ENCODE data around the gene STX18.
"Not testable (repeated sequence)": the region's sequence is repeated elsewhere in the genome, so short reads cannot be mapped to it uniquely, and the experiment has no call there.

The STX18 gene

GRCh38 chr4:4558881-4559280, 17.0 kb upstream of the STX18 start:
- no peak for FAIRE-seq
- no peak for DNase-seq (ENCODE audit: insufficient read length, low spot score)

GRCh38 chr4:4555916-4556315, 14.1 kb upstream of the STX18 start:
- DNase-seq (ENCODE audit: insufficient read length, low spot score) = peak; percentile 70
- peak; percentile 89 for FAIRE-seq

GRCh38 chr4:4554234-4554633, 12.4 kb upstream of the STX18 start:
- FAIRE-seq = no peak
- no peak for DNase-seq (ENCODE audit: insufficient read length, low spot score)

GRCh38 chr4:4552042-4552441, 10.2 kb upstream of the STX18 start:
- not testable (repeated sequence) for DNase-seq (ENCODE audit: insufficient read length, low spot score); FAIRE-seq

DNA sequence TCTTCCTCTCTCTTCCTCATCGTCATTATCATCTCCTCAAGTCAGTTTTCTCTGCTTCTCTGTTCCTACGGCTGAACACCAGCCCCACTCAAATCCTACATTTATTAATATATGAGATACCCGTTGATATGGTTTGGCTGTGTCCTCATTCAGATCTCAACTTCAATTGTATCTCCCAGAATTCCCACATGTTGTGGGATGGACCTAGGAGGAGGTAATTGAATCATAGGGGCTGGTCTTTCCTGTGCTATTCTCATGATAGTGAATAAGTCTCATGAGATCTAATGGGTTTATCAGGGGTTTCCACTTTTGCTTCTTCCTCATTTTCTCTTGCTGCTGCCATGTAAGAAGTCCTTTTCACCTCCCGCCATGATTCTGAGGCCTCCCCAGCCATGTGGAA, 8.3 kb upstream of the STX18 start:
- not testable (repeated sequence) for FAIRE-seq; DNase-seq (ENCODE audit: insufficient read length, low spot score)

GRCh38 chr4:4549534-4549933, 7.7 kb upstream of the STX18 start:
- DNase-seq (ENCODE audit: insufficient read length, low spot score) (no peak), FAIRE-seq (no peak)

DNA sequence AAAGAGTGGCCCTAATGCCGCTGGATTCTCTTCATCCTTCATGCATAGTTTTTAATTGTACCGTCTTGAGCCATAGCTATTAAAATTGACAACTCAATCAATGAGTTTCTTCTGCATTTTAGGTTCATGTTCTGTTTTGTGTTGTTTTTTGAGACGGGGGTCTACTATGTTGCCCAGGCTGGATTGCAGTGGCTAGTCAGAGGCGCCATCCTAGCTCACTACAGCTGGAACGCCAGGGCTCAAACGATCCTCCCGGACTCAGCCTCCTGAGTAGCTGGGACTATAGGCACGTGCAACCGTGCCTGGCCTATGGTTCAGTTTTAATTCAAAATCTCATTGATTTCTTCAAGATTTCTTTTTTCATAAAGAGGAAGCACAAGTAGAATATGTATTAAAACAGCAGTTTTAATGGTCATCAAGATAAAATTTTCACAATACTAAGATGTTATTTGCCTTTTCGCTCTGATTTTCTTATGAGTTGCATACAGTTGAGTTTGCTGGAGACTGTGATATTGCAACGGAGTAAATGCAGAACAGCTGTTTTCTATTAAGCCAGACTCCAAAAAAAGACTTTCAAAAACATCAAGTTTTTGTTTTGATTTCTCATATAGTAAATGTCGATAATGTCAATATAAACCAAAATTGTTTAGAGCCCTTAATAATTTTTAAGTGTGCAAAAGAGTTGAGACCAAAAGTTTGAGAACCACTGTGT, 1.1 kb upstream of the STX18 start:
- no peak for DNase-seq (ENCODE audit: insufficient read length, low spot score)
- no peak for FAIRE-seq

DNA sequence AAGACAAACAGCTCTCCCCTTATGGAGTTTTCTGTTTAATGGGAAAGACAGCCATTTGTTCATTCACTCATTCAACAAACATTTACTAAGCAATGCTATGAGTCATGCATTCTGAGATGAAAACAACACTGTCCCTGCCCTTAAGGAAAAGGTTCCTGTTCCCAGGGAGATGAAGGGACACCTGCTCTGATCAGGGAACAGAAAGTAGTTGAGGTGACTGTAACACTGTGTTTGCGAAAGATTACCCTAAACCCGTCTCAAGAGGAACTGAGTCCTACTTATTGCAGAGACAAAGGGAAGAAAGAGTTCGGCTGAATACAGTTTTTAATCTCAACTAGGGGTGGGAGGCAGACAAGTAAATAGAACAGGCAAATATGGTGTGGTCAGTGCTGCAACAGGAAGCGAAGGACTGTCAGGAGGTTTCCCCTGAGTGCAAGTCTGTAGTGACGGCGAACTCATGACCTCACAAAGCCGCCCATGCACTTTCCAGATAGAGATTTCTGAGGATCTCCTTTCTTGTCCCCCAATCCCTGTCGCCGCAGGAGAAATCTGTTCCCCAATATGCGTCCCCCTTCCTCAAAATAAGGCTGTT, 712 bp downstream of the STX18 start:
- no peak for FAIRE-seq

GRCh38 chr4:4539481-4539880, 2.4 kb downstream of the STX18 start:
- DNase-seq (ENCODE audit: insufficient read length, low spot score) (no peak), FAIRE-seq (no peak)

More for the DNA sequence above, 712 bp downstream of the STX18 start:
- peak; percentile 29 for DNase-seq (ENCODE audit: insufficient read length, low spot score)

DNA sequence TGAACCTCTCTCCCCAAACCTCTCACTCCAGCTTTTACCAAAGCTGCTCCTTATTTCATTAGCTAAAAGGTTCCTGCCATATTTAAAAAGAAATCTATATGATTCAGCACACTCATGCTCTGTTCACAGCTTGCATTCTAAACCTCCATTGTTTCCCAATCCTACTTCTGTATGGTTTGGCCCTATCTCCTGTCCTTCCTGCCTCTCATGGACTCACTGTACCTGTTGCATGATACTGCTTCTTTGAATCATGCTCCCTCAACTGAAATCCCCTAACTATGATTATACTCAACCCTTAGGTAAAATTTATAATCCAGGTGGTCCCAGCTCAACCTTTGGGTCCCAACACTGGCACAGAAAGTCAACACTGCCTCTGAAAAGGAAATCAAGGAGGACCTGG, 6.3 kb downstream of the STX18 start:
- FAIRE-seq (no peak), DNase-seq (ENCODE audit: insufficient read length, low spot score) (no peak)

- FAIRE-seq (no peak), DNase-seq (ENCODE audit: insufficient read length, low spot score) (no peak)
These were observed 7.2 kb downstream of the STX18 start for GRCh38 chr4:4534515-4535145.

DNA sequence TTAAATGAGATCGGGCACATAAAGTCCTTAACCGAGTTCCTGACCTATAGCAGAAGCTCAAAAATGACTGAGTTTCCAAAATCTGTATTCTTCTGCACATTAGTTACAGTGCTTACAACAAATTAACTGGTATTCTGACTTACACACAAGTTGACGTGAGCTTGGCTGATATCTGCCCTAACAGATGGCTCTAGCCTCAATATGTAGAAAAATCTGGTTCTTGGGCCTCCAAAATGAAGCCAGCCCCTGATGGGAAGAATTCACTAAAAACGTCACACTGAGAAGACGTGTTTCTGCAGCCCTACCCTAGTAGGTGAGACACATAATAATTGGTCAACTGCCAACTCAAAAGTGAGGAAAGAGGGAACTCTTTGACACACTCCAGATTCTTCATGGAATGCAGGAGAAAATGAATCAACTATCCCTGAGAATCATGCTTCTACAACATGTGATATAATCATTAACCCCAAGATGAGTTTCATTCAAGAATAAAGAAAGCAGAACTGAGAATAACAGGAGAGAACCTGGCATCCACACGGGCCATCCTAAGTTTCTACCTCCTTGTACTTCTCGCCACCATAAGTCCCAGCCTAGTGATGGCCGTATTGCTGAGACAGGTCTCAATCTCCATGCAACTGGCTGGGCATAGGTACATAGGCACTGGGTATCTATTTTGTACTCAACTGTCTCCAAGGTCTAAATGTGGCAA, 8.2 kb downstream of the STX18 start:
- no peak for FAIRE-seq
- DNase-seq (ENCODE audit: insufficient read length, low spot score) = no peak

DNA sequence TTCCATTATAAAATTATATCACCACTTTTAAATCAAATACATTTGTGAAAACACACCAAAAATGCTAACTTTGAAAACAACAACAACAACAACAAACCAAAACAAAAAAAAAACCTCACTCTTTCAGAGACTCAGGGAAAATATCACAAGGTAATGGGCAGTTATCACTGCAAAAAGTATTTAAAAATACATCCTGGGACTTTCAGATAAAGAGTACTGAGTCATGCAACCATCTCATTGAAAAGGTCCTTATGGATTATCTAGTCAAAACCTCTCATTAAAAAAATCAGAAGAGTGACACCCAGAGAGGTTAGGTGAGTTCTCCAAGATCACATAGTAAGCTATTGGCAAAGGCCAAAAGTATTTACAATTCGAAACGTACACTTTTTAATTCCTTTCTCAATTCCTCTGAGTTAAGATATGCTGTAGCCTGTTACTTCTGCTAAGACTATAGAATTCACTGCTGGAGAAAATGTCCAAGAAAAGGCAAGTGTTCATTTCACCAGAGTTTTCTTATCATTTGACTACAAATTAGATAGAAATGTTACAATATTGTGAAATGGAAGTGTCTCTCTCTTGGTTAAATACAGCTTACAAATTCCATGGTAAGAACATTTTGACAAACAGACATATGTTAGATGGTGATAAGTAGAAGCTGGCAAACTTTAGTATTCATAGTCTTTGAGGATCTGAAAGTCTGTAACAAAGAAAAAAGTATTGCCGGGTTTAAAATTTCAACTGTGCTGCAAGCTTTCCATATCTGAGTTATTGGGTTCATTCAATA, 9.3 kb downstream of the STX18 start:
- no peak for DNase-seq (ENCODE audit: insufficient read length, low spot score)

GRCh38 chr4:4529392-4529791, 12.5 kb downstream of the STX18 start:
- DNase-seq (ENCODE audit: insufficient read length, low spot score) (no peak), FAIRE-seq (no peak)

More for the DNA sequence above, 9.3 kb downstream of the STX18 start:
- no peak for FAIRE-seq

- FAIRE-seq (no peak), DNase-seq (ENCODE audit: insufficient read length, low spot score) (no peak)
These were observed 15.4 kb downstream of the STX18 start for GRCh38 chr4:4526401-4526800.

- FAIRE-seq = no peak
- DNase-seq (ENCODE audit: insufficient read length, low spot score) = no peak
These were observed 17.5 kb downstream of the STX18 start for GRCh38 chr4:4524364-4524763.

DNA sequence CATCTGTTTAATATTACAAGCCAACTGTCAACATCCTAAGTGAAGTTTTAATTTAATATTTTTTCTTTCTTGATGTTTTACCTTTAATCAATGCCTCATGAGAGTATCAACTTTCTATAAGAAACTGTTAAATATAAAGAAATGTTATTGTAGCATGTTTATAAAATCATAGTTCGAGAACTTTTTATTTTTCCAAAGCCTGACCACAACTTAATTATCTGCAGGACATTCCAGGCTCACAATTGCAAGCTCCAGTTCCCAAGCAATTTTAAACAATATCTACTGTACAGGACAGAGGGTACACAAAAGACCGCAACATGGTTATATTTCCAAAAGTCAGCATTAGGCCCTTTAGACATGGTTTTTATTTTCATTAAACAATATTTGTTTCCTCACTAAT, 20.1 kb downstream of the STX18 start:
- FAIRE-seq (no peak), DNase-seq (ENCODE audit: insufficient read length, low spot score) (no peak)

DNA sequence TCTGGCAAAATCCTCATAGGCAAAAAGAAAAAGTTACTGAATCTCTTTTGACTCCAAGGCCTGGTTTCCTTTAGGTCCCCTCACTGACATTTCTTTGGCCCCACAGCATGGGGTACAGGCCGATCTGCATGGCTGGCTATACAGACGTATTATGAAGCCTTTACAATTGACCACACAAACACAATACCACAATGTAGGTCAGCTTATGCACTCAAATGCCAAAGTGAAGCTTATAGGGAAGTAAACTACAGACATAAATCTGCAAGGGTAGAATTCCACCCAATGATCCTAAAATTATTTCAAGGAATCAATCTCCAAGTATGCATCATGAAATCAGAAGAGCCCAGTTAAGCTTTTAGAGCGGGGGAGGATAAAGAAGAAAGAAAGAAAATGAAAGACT, 20.7 kb downstream of the STX18 start:
- FAIRE-seq (no peak), DNase-seq (ENCODE audit: insufficient read length, low spot score) (no peak)

GRCh38 chr4:4519297-4519894, 22.5 kb downstream of the STX18 start:
- FAIRE-seq (no peak), DNase-seq (ENCODE audit: insufficient read length, low spot score) (peak; percentile 23)

GRCh38 chr4:4518747-4519146, 23.1 kb downstream of the STX18 start:
- no peak for FAIRE-seq
- DNase-seq (ENCODE audit: insufficient read length, low spot score) = no peak
